Peyer's patch (tissue), 4 donors: ENCODE measurements around the gene MAP2K1.

Experiments
- CTCF ChIP-seq, 6 experiments: fragments of 450-650 bp in 4 of 6; fragments of 200-600 bp in 2 of 6; sonication (generic) in 1 of 6; IDR thresholded peaks; one replicate each; pipeline ENCODE4 v1.5.1; 2017 to 2019; ENCODE audit warnings: antibody characterized with exemption in 6 of 6, mild to moderate bottlenecking in 3 of 6, moderate library complexity in 1 of 6
- POLR2A ChIP-seq, 2 donors: fragments of 450-650 bp; IDR thresholded peaks; one replicate each; pipeline ENCODE4 v1.5.1; 2017; ENCODE audit warnings: antibody characterized with exemption in 2 of 2, mild to moderate bottlenecking in 2 of 2, moderate library complexity in 2 of 2

DNA sequence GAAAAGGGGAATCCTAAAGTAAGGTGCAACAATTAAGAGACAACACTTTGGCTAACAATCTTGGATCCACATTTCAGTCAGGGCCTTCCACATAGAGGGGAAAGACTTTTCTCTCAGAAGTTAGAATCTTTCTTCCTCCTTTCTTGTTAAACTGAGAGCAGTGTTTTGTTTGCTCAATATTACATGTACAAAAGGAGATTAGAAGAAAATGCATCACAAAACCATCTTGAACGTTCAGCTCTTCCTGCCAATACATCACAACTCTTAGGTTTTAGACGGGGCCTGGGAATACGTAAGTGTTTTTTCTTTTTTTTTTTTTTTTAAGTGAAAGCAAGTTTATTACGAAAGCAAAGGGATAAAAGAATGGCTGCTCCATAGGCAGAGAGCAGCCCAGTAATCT lies 39.1 kb downstream of the MAP2K1 start:
- TF ChIP-seq POLR2A (IDR thresholded peaks at IDR 0.05), result no peak
- no peak for TF ChIP-seq CTCF (IDR thresholded peaks at IDR 0.05)
